GM18520 (cell line): ENCODE measurements around the gene TPM1.
"Not testable (repeated sequence)": the region's sequence is repeated elsewhere in the genome, so short reads cannot be mapped to it uniquely, and the experiment has no call there.

Experiments used
- ATAC-seq: cut with Tn5 transposase; IDR thresholded peaks from one replicate; pipeline ENCODE4 v1.9.1; 2021; ENCODE audit not compliant: unreplicated experiment

The TPM1 gene

GRCh38 chr15:63041974-63042876, at the start of gene TPM1:
Gene TPM1 (plus strand): TSS chr15:63042747. CDS start chr15:63042830, 83 bp downstream.
- no peak for ATAC-seq

GRCh38 chr15:62993066-62993465, 49.5 kb upstream of the TPM1 start:
- ATAC-seq: no peak

GRCh38 chr15:62993632-62994031, 48.9 kb upstream of the TPM1 start:
- ATAC-seq: not testable (repeated sequence)

GRCh38 chr15:62994439-62994838, 48.1 kb upstream of the TPM1 start:
- no peak for ATAC-seq

GRCh38 chr15:62994975-62995681, 47.4 kb upstream of the TPM1 start:
- ATAC-seq: no peak

- ATAC-seq: no peak
Observed at GRCh38 chr15:62997441-62997840, 45.1 kb upstream of the TPM1 start.

- ATAC-seq: no peak
Observed at GRCh38 chr15:62998262-62998890, 44.2 kb upstream of the TPM1 start.

- no peak for ATAC-seq
Observed at GRCh38 chr15:62999178-62999577, 43.4 kb upstream of the TPM1 start.

GRCh38 chr15:62999923-63000561, 42.5 kb upstream of the TPM1 start:
- ATAC-seq: no peak

GRCh38 chr15:63000706-63001105, 41.8 kb upstream of the TPM1 start:
- no peak for ATAC-seq

GRCh38 chr15:63004211-63004610, 38.3 kb upstream of the TPM1 start:
- no peak for ATAC-seq

- ATAC-seq: no peak
Observed at GRCh38 chr15:63006032-63006878, 36.3 kb upstream of the TPM1 start.

GRCh38 chr15:63008333-63009049, 34.1 kb upstream of the TPM1 start:
- ATAC-seq: no peak

- ATAC-seq: no peak
Observed at GRCh38 chr15:63010386-63010785, 32.2 kb upstream of the TPM1 start.

GRCh38 chr15:63010920-63011693, 31.4 kb upstream of the TPM1 start:
- ATAC-seq: no peak

GRCh38 chr15:63012444-63012843, 30.1 kb upstream of the TPM1 start:
- ATAC-seq: no peak

GRCh38 chr15:63013052-63013808, 29.3 kb upstream of the TPM1 start:
- no peak for ATAC-seq

GRCh38 chr15:63014578-63014977, 28.0 kb upstream of the TPM1 start:
- ATAC-seq: no peak
